T-helper 1 cell treated with Interleukin-12 subunit alpha and Interleukin-12 subunit beta and Interleukin-4 antibody, amounts not matched to agents 30 μg/mL and 1 μg/mL, for 36 hours (primary cell): ENCODE results near the gene DENND6A.
A peak's percentile ranks its signal among the peaks of the same experiment; 100 is the strongest.

Source experiments
- H3K27ac Mint-ChIP-seq: one replicate; pipeline ENCODE4 v1.8.0; 2021; ENCODE audit warnings: mild to moderate bottlenecking, mixed read lengths
- H3K27me3 Mint-ChIP-seq: one replicate; pipeline ENCODE4 v1.8.0; 2021; ENCODE audit warnings: low read depth, mixed read lengths
- H3K36me3 Mint-ChIP-seq: one replicate; pipeline ENCODE4 v1.8.0; 2021; ENCODE audit warnings: low read depth, mixed read lengths
- H3K4me1 Mint-ChIP-seq: one replicate; pipeline ENCODE4 v1.8.0; 2021; ENCODE audit warnings: low read depth, mixed read lengths
- H3K4me3 Mint-ChIP-seq: one replicate; pipeline ENCODE4 v1.8.0; 2021; ENCODE audit warnings: mild to moderate bottlenecking, moderate library complexity, mixed read lengths
- H3K9me3 Mint-ChIP-seq: one replicate; pipeline ENCODE4 v1.8.0; 2021; ENCODE audit warnings: mixed read lengths

The DENND6A gene

GRCh38 chr3:57594144-57594543 is 98.7 kb downstream of the DENND6A start:
- no peaks in the 10 kb centered on the region for H3K9me3 Mint-ChIP-seq
- no peak overlapping the region for H3K27ac Mint-ChIP-seq
- H3K36me3 Mint-ChIP-seq: peaks cover 24% of the 10 kb centered on the region
- H3K4me3 Mint-ChIP-seq: peak overlapping the region; percentile 56
- H3K4me1 Mint-ChIP-seq: peaks cover 36% of the 10 kb centered on the region
- H3K27me3 Mint-ChIP-seq: no peaks in the 10 kb centered on the region

- no peak overlapping the region for H3K27ac Mint-ChIP-seq
- no peaks in the 10 kb centered on the region for H3K9me3 Mint-ChIP-seq
- peaks cover 28% of the 10 kb centered on the region for H3K4me1 Mint-ChIP-seq
- no peak overlapping the region for H3K4me3 Mint-ChIP-seq
- no peaks in the 10 kb centered on the region for H3K27me3 Mint-ChIP-seq
- peaks cover 20% of the 10 kb centered on the region for H3K36me3 Mint-ChIP-seq
Measured at GRCh38 chr3:57592306-57592705, 100.6 kb downstream of the DENND6A start.

GRCh38 chr3:57587905-57588304 is 105.0 kb downstream of the DENND6A start:
- H3K4me3 Mint-ChIP-seq: no peak overlapping the region
- no peak overlapping the region for H3K27ac Mint-ChIP-seq
- H3K36me3 Mint-ChIP-seq: peaks cover 22% of the 10 kb centered on the region
- no peaks in the 10 kb centered on the region for H3K27me3 Mint-ChIP-seq
- peaks cover 9% of the 10 kb centered on the region for H3K4me1 Mint-ChIP-seq
- H3K9me3 Mint-ChIP-seq: no peaks in the 10 kb centered on the region

GRCh38 chr3:57586778-57587177 is 106.1 kb downstream of the DENND6A start:
- Mint-ChIP-seq H3K4me3 (no peak overlapping the region), H3K36me3 (peaks cover 24% of the 10 kb centered on the region), H3K27me3 (no peaks in the 10 kb centered on the region), H3K4me1 (peaks cover 11% of the 10 kb centered on the region), H3K9me3 (no peaks in the 10 kb centered on the region), H3K27ac (no peak overlapping the region)

- no peak overlapping the region for H3K4me3 Mint-ChIP-seq
- no peaks in the 10 kb centered on the region for H3K27me3 Mint-ChIP-seq
- peaks cover 10% of the 10 kb centered on the region for H3K4me1 Mint-ChIP-seq
- H3K27ac Mint-ChIP-seq: no peak overlapping the region
- H3K36me3 Mint-ChIP-seq: peaks cover 23% of the 10 kb centered on the region
- H3K9me3 Mint-ChIP-seq: no peaks in the 10 kb centered on the region
Measured at GRCh38 chr3:57583544-57583943, 109.3 kb downstream of the DENND6A start.

DNA sequence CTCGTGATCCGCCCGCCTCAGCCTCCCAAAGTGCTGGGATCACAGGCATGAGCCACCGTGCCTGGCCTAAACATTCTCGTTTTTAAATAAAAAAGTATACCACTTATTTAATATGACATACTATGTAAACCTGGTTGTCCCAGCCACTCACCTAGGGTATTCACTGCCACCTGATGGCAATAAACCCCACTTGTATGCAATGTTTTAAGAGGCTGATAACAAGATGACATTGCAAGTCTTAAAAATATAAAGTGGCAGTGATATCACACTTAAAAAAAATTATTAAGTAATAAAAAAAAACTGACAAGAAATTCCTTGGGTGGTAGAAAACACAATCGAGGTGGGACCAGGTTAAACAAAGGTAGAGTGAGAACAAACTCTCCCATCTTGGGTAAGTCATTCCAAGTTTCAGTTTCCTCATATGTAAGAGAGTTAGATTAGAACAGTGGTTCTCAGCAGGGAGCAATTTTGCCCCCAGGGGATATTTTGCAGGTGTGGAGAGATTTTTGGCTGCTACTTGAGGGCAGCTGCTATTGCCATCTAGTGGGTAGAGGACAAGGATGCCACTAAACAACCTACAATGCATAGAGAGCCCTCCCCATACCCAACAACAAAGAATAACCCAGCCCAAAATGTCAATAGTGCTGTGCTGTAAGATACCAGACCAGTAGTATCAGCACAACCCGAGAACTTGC is 110.3 kb downstream of the DENND6A start:
- H3K9me3 Mint-ChIP-seq: no peaks in the 10 kb centered on the region
- no peaks in the 10 kb centered on the region for H3K27me3 Mint-ChIP-seq
- no peak overlapping the region for H3K27ac Mint-ChIP-seq
- peaks cover 6% of the 10 kb centered on the region for H3K4me1 Mint-ChIP-seq
- H3K4me3 Mint-ChIP-seq: no peak overlapping the region
- H3K36me3 Mint-ChIP-seq: peaks cover 25% of the 10 kb centered on the region

GRCh38 chr3:57577801-57578200 is 115.1 kb downstream of the DENND6A start:
- Mint-ChIP-seq H3K4me3 (no peak overlapping the region), H3K27me3 (no peaks in the 10 kb centered on the region), H3K36me3 (peaks cover 34% of the 10 kb centered on the region), H3K27ac (no peak overlapping the region), H3K9me3 (no peaks in the 10 kb centered on the region), H3K4me1 (peaks cover 12% of the 10 kb centered on the region)

DNA sequence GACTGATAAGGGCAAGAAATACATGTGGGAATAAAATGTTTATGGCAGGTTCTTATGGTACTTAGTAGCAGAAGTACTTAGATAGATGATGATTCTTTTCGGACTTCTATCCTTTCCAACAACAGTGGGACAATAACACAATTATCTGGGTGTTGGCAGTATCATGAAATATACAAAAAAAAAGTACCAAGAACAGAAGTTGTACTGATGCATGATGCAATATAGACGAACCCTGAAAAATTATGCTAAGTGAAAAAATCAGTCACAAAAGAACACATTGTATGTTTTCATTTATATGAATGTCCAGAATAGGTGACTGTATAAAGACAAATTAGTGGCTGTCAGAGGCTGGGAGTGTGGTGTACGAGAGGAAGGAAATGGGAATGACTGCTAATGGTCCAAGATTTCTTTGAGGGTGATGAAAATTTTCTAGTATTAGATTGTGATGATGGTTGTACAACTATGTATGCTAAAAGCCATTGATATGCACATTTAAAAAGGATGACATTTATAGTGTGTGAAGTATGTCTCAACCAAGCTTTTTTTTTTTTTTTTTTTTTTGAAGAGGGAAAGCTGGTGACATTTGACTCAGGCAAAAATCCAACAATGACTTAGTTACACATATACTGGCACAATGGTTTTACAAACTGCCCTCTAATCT is 116.8 kb downstream of the DENND6A start:
- H3K27ac Mint-ChIP-seq: no peak overlapping the region
- H3K4me3 Mint-ChIP-seq: no peak overlapping the region
- H3K4me1 Mint-ChIP-seq: peaks cover 15% of the 10 kb centered on the region
- peaks cover 41% of the 10 kb centered on the region for H3K36me3 Mint-ChIP-seq
- H3K9me3 Mint-ChIP-seq: no peaks in the 10 kb centered on the region
- no peaks in the 10 kb centered on the region for H3K27me3 Mint-ChIP-seq
